Left ventricle myocardium superior (tissue), 1 donor: ENCODE data around the gene FBXW10. TPM values are rescaled to one million over a fixed set of nuclear protein-coding genes. Genes with fewer than 3 reads are reported as not detected.
"Not testable (repeated sequence)": the region's sequence is repeated elsewhere in the genome, so short reads cannot be mapped to it uniquely, and the experiment has no call there.

Experiments used
- ATAC-seq: fragments of 200-7000 bp; cut with Tn5 transposase; one replicate; pipeline ENCODE4 v1.9.1; 2020; ENCODE audit warnings: mild to moderate bottlenecking, moderate library complexity
- DNase-seq: peaks from one replicate; pipeline ENCODE4 v3.0.0-alpha.2; 2020
- intact Hi-C: fragments of 100-400 bp; cut with micrococcal nuclease; formaldehyde crosslinking; loops from one replicate; pipeline ENCODE4 v1.11.0; 2022
- total RNA-seq: library from RNA; stranded (reverse); fragmentation: NEBNext Ultra II Directional; extraction: Animal tissue kit (Norgen Biotek cat#: 25700); gene quantifications from one replicate; pipeline ENCODE4 v1.2.1, GENCODE V29; 2021
- donor health status: DM: no; HTN: yes; CAD: no; lungs with severe emphysema.

Gene FBXW10
- total RNA-seq, 1 donor from 2014 or later: not detected

GRCh38 chr17:18747501-18747900 is 3.6 kb downstream of the FBXW10 start:
- intact Hi-C loops, ATAC-seq: not testable (repeated sequence)

GRCh38 chr17:18750242-18750641 is 6.4 kb downstream of the FBXW10 start:
- intact Hi-C loops, DNase-seq, ATAC-seq: not testable (repeated sequence)

More at GRCh38 chr17:18747501-18747900, 3.6 kb downstream of the FBXW10 start:
- DNase-seq: not testable (repeated sequence)

DNA sequence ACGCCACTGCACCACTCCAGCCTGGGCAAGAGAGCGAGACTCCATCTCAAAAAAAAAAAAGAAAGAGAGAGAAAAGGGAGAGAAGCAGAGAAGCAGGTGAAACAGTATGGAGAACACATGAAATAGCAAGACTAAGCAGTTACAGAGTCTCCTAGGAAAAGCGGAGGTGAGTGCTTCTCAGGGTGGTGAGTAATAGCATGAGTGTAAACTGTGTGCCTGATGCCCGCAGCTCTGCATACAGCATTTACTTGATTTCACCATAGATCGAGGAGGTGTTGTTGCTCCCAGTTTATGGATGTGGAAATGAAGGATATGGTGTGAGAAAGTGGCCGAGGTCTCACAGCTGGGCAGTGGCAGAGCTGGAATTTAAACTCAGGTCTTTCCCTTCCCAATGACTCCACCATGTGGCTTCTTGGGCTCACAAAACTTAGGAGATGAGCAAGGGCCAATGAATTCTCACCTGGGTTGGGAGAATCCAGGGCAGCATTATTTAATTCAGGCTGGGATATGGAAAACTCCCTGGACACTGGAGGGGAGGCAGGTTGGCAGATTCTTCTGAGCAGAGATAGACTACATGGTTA is 10.1 kb downstream of the FBXW10 start:
- intact Hi-C loops, DNase-seq: not testable (repeated sequence)
- peak; percentile 62 for ATAC-seq

GRCh38 chr17:18755969-18756368 is 12.1 kb downstream of the FBXW10 start:
- DNase-seq, intact Hi-C loops, ATAC-seq: not testable (repeated sequence)

- intact Hi-C loops, DNase-seq, ATAC-seq: not testable (repeated sequence)
Measured at GRCh38 chr17:18757368-18758044, 13.7 kb downstream of the FBXW10 start.

GRCh38 chr17:18758344-18758743 is 14.5 kb downstream of the FBXW10 start:
- DNase-seq, ATAC-seq, intact Hi-C loops: not testable (repeated sequence)

DNA sequence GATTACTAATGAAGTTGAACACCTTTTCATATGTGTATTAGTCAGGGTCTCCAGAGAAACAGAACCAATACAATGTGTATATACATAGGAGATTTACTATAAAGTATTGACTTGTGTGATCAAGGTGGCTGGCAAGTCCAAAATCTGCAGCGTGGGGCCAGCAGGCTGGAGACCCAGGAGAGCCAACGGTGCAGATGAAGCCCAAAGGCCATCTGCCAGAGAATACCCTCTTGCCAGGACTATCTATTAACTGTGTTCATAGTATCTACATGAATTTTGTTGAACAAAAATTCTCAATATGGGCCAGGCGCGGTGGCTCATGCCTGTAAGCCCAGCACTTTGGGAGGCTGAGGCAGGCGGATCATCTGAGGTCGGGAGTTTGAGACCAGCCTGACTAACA is 16.4 kb downstream of the FBXW10 start:
- ATAC-seq, DNase-seq, intact Hi-C loops: not testable (repeated sequence)

DNA sequence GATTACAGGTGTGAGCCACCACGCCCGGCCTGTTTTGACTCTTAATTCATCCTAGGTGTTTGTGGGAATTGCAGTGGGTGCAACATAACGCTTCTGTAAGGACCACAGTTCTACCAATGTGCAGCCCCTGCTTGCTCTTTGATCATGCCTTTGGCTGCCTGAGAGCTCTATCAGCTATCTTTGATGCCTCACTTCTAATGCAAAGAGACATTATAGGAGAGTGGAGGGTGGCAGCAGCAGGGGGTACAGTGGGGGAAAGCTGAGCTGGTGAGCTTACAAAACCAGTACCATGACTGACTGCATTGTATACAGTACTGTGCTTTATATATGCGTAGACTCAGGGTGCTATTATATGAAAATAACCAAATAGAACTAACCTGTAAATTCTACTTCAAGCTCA is 26.7 kb downstream of the FBXW10 start:
- ATAC-seq, DNase-seq, intact Hi-C loops: not testable (repeated sequence)

GRCh38 chr17:18771066-18771465 is 27.2 kb downstream of the FBXW10 start:
- ATAC-seq, intact Hi-C loops, DNase-seq: not testable (repeated sequence)

GRCh38 chr17:18772471-18772870 is 28.6 kb downstream of the FBXW10 start:
- DNase-seq: no peak
- intact Hi-C loops: no loop called here

DNA sequence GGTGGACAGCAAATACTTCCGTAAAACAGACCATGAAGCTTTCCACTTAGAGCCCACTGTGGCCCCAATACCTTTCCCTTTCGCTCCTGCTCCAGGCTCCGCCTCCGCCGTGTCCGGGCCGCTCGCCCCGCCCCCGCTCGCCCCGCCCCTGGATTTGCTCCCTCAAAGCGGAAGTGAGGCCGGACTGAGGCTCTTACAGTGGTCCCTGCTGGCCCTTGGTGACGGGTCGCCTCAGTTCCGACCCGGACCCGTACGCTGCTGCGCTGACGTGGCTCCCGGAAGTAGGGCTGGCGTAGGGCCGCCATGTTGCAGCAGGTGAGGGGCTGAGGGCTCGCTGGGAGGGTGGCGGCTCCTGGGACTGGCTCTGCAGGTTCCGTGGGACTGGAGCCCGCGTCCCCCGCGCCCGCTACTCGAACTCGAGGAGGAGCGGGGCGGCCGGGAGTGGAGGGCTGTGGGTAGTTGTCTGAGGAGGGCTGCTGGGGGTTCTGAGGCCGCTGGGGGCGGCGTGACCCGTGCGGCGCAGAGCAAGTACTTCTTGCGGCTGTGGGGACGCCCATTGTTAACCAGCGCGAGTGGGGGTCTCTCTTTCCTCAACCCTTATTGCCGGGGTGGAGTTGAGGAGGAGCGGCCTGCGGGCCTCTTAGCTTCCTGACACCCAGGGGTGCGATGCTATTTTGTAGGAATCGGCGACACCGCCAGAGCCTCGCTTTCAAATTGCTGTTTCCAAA is 37.3 kb downstream of the FBXW10 start, which contains the start of gene TVP23B:
TVP23B (plus strand) TSS at position 193 of the 728 bp plus-strand sequence; CDS start at position 304, 111 bp downstream.
- intact Hi-C loops: not testable (repeated sequence)
- peak; percentile 100 for ATAC-seq
- DNase-seq: peak; percentile 98

More at GRCh38 chr17:18772471-18772870, 28.6 kb downstream of the FBXW10 start:
- ATAC-seq: no peak

DNA sequence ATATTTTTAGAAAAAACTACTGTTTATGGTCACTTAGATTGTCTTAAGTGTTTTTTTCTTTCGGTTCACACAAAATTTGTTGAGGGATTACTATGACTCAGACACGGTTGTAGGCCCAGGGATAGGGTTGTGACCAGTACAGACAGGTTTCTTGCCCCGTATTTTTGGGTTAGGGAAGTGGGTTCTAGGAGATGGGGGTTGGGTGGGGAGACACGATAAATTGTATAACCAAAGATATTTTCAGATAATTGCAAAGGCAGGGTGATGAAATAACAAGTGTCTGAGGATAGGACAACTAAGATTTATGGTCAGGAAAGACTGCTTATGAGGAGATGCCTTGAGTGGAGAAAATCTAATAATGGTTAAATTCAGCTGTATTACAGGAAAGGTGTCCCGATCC is 38.0 kb downstream of the FBXW10 start:
- intact Hi-C loops, DNase-seq, ATAC-seq: not testable (repeated sequence)

DNA sequence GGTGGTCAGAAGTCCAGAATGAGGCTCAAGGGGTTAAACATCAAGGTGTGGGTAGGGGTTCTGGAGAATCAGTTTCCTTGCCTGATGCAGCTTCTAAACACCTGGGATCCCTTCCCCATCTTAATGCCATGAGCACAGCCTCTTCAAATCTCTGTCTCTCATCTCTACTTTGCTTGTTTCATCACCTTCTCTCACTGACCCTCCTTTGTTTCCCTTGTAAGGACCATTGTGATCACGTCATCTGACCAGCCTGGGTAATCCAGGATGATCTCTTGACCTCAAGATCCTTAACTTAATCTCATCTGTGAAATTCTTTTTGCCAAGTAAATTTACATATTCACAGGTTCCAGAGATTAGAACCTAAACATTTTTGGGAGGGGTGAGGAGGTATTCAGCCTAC is 42.1 kb downstream of the FBXW10 start:
- ATAC-seq, intact Hi-C loops, DNase-seq: not testable (repeated sequence)

- DNase-seq, ATAC-seq, intact Hi-C loops: not testable (repeated sequence)
Measured at GRCh38 chr17:18786890-18787289, 43.0 kb downstream of the FBXW10 start.

DNA sequence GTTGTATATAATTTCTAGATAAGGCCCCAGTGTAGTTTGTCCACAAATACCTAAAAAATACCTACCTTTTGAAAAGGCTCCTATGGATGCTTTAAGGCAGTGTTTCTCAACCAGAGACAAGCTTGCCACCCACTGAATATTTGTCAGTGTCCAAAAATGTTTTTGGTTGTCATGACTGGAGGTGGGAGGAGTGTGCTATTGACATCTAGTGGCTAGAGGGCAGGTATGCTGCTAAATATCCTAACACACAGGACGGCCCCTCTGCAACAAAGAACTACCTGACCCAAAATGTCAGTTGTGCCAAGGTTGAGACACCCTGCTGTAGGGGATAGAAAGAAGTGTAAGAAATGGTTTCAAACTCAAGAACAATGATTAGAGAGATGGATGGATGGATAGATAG is 47.5 kb downstream of the FBXW10 start:
- ATAC-seq: peak; percentile 30
- DNase-seq, intact Hi-C loops: not testable (repeated sequence)

- ATAC-seq, DNase-seq, intact Hi-C loops: not testable (repeated sequence)
Measured at GRCh38 chr17:18794841-18795240, 51.0 kb downstream of the FBXW10 start.

DNA sequence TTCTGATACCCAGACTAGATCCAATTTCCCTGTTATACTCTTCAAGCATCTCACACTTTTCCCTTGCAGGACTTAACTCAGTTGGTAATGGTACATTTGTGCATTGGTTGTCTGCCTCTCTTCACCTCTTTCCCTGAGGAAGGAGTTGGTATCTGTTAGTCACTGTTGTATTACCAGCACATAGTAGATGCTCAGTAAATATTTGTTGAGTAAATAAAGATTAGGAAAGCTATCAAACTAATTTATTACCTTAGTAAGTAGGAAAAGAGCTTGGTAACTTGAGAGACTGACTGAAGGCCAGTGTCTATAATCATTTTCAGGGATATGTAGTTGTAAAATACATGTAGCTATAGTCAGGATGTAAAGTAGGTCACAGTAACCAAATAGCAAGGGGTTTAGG is 53.0 kb downstream of the FBXW10 start:
- intact Hi-C loops, DNase-seq, ATAC-seq: not testable (repeated sequence)

DNA sequence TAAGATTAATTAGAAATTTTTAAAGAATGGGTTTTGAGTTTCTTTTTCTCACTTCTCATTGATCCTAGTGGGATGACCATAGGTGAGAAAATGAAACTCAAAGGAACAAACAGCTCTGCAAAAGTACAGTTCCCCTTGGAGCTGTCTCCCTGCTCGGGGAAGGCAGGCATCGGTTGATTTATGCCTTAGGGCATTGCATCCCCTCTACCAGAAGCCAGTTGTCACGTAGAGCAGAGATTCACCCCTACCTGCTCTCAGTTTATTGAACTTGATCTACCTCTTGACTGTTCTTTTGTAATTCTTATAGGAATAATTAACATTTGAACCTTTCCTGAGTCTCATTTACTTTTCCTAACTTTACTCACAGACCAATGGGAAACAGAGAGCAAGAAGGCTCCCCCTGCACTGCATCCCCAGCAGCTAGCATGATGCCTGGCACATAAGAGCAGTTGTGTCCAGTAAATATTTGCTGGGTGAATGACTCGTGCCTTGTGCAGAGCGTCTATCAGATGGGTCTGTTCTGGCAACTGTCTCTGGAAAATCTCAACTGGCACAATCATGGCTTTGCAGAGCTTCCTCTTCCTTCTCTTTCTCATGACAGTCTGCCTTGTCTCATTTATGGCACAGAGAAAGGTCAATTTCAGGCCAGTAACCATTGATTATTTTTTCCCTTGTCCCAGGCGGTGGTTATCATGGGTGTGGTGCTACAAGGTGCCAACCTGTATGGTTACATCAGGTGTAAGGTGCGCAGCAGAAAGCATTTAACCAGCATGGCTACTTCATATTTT is 59.8 kb downstream of the FBXW10 start:
- ATAC-seq: peak; percentile 87
- DNase-seq, intact Hi-C loops: not testable (repeated sequence)

GRCh38 chr17:18815924-18816323 is 72.1 kb downstream of the FBXW10 start:
- intact Hi-C loops, DNase-seq, ATAC-seq: not testable (repeated sequence)
